Mammary epithelial cell (primary cell): ENCODE results near the gene ZNF248.

Source experiments
- EZH2 ChIP-seq: IDR thresholded peaks from 2 replicates; pipeline ENCODE4 v1.6.1; 2012; ENCODE audit warnings: low read length, inconsistent platforms, borderline replicate concordance
- TF ChIP-seq, protein P1 (sequence below), 2 donors: IDR thresholded peaks in 1 of 2; conservative IDR thresholded peaks in 1 of 2; 2 replicates each; pipeline ENCODE4 v1.5.1; 2011 to 2012; ENCODE audit warnings: inconsistent platforms in 2 of 2, low read length in 2 of 2, mild to moderate bottlenecking in 2 of 2, control low read depth in 1 of 2, low read depth in 1 of 2; ENCODE audit not compliant: insufficient read depth in 1 of 2; ENCODE audit errors: extremely low read depth in 1 of 2

DNA sequence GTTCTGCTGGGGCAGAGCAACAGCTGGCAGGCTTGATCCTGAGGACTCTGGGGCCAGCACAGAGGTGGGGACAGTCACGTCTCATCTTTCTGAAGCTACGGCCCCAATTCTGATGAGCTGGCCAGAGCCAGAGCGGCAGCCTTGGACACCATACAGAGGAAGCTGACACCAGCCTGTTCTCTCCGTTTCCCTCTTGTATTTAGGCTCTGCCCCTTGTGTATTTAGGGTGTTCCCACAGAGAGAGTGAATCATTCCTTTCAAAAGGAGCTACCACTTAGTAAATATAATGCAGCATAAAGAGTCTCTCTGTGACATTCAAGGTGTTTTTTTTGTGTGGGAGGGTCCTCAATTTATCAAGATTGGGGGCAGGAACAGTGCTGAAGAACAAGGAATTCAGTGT, 109.2 kb downstream of the ZNF248 start:
- TF ChIP-seq, protein P1, sequence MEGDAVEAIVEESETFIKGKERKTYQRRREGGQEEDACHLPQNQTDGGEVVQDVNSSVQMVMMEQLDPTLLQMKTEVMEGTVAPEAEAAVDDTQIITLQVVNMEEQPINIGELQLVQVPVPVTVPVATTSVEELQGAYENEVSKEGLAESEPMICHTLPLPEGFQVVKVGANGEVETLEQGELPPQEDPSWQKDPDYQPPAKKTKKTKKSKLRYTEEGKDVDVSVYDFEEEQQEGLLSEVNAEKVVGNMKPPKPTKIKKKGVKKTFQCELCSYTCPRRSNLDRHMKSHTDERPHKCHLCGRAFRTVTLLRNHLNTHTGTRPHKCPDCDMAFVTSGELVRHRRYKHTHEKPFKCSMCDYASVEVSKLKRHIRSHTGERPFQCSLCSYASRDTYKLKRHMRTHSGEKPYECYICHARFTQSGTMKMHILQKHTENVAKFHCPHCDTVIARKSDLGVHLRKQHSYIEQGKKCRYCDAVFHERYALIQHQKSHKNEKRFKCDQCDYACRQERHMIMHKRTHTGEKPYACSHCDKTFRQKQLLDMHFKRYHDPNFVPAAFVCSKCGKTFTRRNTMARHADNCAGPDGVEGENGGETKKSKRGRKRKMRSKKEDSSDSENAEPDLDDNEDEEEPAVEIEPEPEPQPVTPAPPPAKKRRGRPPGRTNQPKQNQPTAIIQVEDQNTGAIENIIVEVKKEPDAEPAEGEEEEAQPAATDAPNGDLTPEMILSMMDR (conservative IDR thresholded peaks at IDR 0.05 in 1 of 2, IDR thresholded peaks at IDR 0.05 in 1 of 2; ENCODE audit: extremely low read depth in 1 of 2, insufficient read depth in 1 of 2, low read depth in 1 of 2, low read length in 2 of 2) = no peak
- no peak for TF ChIP-seq EZH2
